T-cell (primary cell): Measurements from ENCODE around the gene ABCC1. TPM values are rescaled to one million over a fixed set of nuclear protein-coding genes. Genes with fewer than 3 reads are reported as not detected.
"Not testable (repeated sequence)": the region's sequence is repeated elsewhere in the genome, so short reads cannot be mapped to it uniquely, and the experiment has no call there.

Experiments used
- ATAC-seq, 4 experiments: fragments of 200-7000 bp in 3 of 4; fragments of 150-1000 bp in 1 of 4; cut with Tn5 transposase; replicated peaks in 1 of 4; 1 replicate in 3 of 4; 2 replicates in 1 of 4; pipeline ENCODE4 v1.10.0; 2021; ENCODE audit warnings: moderate library complexity in 3 of 4, mild to moderate bottlenecking in 2 of 4, moderate number of reproducible peaks in 1 of 4
- CTCF ChIA-PET, 2 donors: fragments of 300-600 bp; sonication (Branson Sonifier 250); formaldehyde crosslinking; loops; one replicate each; lab custom pipeline; 2022; ENCODE audit warnings: antibody characterized with exemption in 2 of 2; lab: Charles Lee
- POLR2A ChIA-PET, 2 donors: fragments of 300-600 bp; sonication (Branson Sonifier 250); formaldehyde crosslinking; loops; one replicate each; lab custom pipeline; 2022; ENCODE audit warnings: antibody characterized with exemption in 2 of 2; lab: Charles Lee
- DNase-seq, 35 experiments: peaks; one replicate each; pipeline versions ENCODE4 v3.0.0 to v3.0.0-alpha.2; 2013 to 2023
- H3K27ac ChIP-seq: one replicate; pipeline ENCODE4 v1.5.1; 2013; ENCODE audit warnings: low read length
- H3K27me3 ChIP-seq, 2 experiments: replicated peaks in 1 of 2; 1 replicate in 1 of 2; 2 replicates in 1 of 2; pipeline versions ENCODE4 v1.6.1 to v1.7.0; 2013; ENCODE audit warnings: low read length in 1 of 2, mixed read lengths in 1 of 2; ENCODE audit not compliant: control insufficient read depth in 2 of 2, insufficient read depth in 2 of 2; ENCODE audit errors: extremely low read depth in 1 of 2
- H3K36me3 ChIP-seq, 2 donors: 1 replicate in 1 of 2; 2 replicates in 1 of 2; pipeline versions ENCODE4 v1.6.1 to v1.7.0; 2013; ENCODE audit warnings: low read length in 1 of 2; ENCODE audit not compliant: control insufficient read depth in 2 of 2, insufficient read depth in 1 of 2; ENCODE audit errors: extremely low read depth in 1 of 2
- H3K4me1 ChIP-seq, 2 experiments: 1 replicate in 1 of 2; 2 replicates in 1 of 2; pipeline versions ENCODE4 v1.6.1 to v1.7.0; 2013; ENCODE audit warnings: low read length in 2 of 2, mixed read lengths in 1 of 2; ENCODE audit not compliant: insufficient read depth in 2 of 2, control insufficient read depth in 1 of 2; ENCODE audit errors: extremely low read depth in 1 of 2
- H3K4me3 ChIP-seq, 2 donors: 1 replicate in 1 of 2; 2 replicates in 1 of 2; pipeline versions ENCODE4 v1.5.1 to v1.7.0; 2013; ENCODE audit warnings: mild to moderate bottlenecking in 2 of 2, low read length in 1 of 2, moderate library complexity in 1 of 2; ENCODE audit not compliant: control insufficient read depth in 1 of 2; ENCODE audit errors: extremely low read depth in 1 of 2
- H3K9me3 ChIP-seq: 2 replicates; pipeline ENCODE4 v1.7.0; 2013
- H3K27ac Mint-ChIP-seq, 2 donors: one replicate each; pipeline ENCODE4 v1.8.0; 2020 to 2021; ENCODE audit warnings: mild to moderate bottlenecking in 2 of 2, mixed read lengths in 2 of 2
- H3K27me3 Mint-ChIP-seq, 2 donors: one replicate each; pipeline ENCODE4 v1.8.0; 2021 to 2022; ENCODE audit warnings: mixed read lengths in 2 of 2
- H3K36me3 Mint-ChIP-seq: one replicate; pipeline ENCODE4 v1.8.0; 2021; ENCODE audit warnings: mixed read lengths
- H3K4me1 Mint-ChIP-seq, 3 donors: one replicate each; pipeline ENCODE4 v1.8.0; 2020 to 2022; ENCODE audit warnings: mixed read lengths in 3 of 3, mild to moderate bottlenecking in 1 of 3
- H3K4me3 Mint-ChIP-seq, 3 donors: one replicate each; pipeline ENCODE4 v1.8.0; 2020 to 2022; ENCODE audit warnings: mild to moderate bottlenecking in 3 of 3, mixed read lengths in 3 of 3, moderate library complexity in 3 of 3
- H3K9me3 Mint-ChIP-seq, 3 donors: one replicate each; pipeline ENCODE4 v1.8.0; 2020 to 2022; ENCODE audit warnings: mixed read lengths in 3 of 3
- WGBS: methylation state at CpG from one replicate; pipeline ENCODE4 v1.1.5; 2013; ENCODE audit warnings: missing lambda C conversion rate; ENCODE audit not compliant: insufficient coverage; 5-methylcytosine and 5-hydroxymethylcytosine counted together
- total RNA-seq, 35 experiments: library from RNA in 6 of 35; stranded (reverse) in 6 of 35; fragments of 120-200 nt in 1 of 35; gene quantifications; one replicate each; pipeline versions ENCODE4 v1.2.1 to v1.2.4 and lab custom pipeline; 2013 to 2026

ABCC1 gene
- total RNA-seq, 5 donors from 2014 or later (not counting 1 experiment from before 2014, with no cell fraction given) = 59.4 to 68.1 (median 63.0) TPM

DNA sequence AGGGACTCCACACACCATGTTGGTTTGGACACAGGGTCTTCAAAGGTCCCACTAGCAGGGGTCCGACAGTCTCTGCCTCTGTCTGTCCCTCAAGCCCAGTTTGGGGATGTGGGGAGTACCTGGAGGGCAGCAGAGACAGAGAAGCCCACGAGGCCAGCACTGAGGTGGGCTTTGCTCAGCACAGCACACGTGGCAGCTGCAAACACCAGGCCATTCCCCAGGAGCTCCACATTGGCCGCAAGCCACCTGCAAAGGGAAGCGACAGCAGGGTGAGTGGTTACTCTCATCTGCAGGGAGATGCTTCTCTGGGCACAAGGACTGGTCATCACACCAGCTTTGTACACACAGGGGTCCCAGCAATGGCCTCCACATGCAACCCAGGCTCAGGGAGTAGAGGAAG lies 211.9 kb downstream of the ABCC1 start:
- Histone ChIP-seq H3K4me3 (no peak overlapping the region), H3K9me3 (peaks cover 3% of the 10 kb centered on the region), H3K4me1 (no peaks in the 10 kb centered on the region), H3K36me3 (no peaks in the 10 kb centered on the region), H3K27me3 (peaks cover 0 to 27% of the 10 kb centered on the region in 2 experiments), H3K27ac (no peak overlapping the region)
- ChIA-PET POLR2A (no interaction called here), CTCF (no interaction called here)
- H3K4me1 Mint-ChIP-seq = no peaks in the 10 kb centered on the region
- H3K4me3 Mint-ChIP-seq = no peak overlapping the region
- no peak for DNase-seq
- ATAC-seq = no peak
- WGBS = 57% methylated on average over 5 of the region's 5 CpGs
- H3K27ac Mint-ChIP-seq = no peak overlapping the region
- H3K9me3 Mint-ChIP-seq = peaks cover 13 to 20% (median 15%) of the 10 kb centered on the region in 3 donors
- no peaks in the 10 kb centered on the region for H3K36me3 Mint-ChIP-seq
- H3K27me3 Mint-ChIP-seq = peaks cover 9 to 10% of the 10 kb centered on the region in 2 donors

DNA sequence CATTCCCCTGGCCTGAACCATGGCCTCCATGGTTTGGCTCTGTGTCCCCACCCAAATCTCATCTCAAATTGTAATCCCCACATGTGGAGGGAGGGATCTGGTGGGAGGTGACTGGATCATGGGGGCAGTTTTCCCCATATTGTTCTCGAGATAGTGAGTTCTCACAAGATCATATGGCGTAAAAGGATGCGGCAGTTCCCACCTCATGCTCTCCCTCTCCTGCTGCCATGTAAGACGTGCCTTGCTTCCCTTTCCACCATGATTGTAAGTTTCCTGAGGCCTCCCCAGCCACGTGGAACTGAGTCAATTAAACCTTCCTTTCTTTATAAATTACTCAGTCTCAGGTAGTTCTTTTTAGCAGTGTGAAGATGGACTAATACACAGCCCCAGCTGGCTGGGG lies 212.4 kb downstream of the ABCC1 start:
- DNase-seq, POLR2A ChIA-PET, CTCF ChIA-PET, H3K9me3 ChIP-seq, H3K27ac ChIP-seq, H3K4me1 Mint-ChIP-seq, ATAC-seq, H3K27ac Mint-ChIP-seq, H3K4me1 ChIP-seq, H3K4me3 Mint-ChIP-seq, H3K4me3 ChIP-seq, H3K36me3 ChIP-seq, H3K36me3 Mint-ChIP-seq: not testable (repeated sequence)
- H3K9me3 Mint-ChIP-seq = peaks cover 13 to 20% (median 15%) of the 10 kb centered on the region in 3 donors
- H3K27me3 ChIP-seq = peaks cover 0 to 27% of the 10 kb centered on the region in 2 experiments
- peaks cover 9 to 10% of the 10 kb centered on the region in 2 donors for H3K27me3 Mint-ChIP-seq
- WGBS = 80% methylated on average over 1 of the region's 5 CpGs

DNA sequence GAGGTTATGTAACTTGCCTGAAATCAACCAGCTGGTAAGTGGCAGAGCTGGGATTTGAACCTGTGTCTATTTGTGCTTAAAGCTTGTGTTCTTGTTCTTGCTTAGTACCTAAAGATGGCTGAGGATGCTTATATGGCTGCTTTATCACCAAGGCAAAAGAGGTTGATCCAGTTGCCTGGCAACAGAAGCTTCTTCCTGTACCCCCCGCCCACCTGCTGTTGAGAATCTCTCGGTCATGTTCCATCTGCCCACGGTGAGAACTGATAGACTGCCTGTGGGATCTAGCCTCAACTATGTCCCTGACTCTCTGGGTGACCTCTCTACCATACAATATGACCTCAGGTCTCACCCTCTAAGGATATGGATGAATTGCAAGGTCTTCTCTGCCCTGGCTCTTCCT lies 213.2 kb downstream of the ABCC1 start:
- H3K27ac ChIP-seq = no peak overlapping the region
- H3K27me3 ChIP-seq = peaks cover 0 to 27% of the 10 kb centered on the region in 2 experiments
- Mint-ChIP-seq H3K4me3 (no peak overlapping the region), H3K27ac (no peak overlapping the region), H3K27me3 (peaks cover 9 to 10% of the 10 kb centered on the region in 2 donors), H3K4me1 (no peaks in the 10 kb centered on the region), H3K36me3 (no peaks in the 10 kb centered on the region), H3K9me3 (peaks cover 13 to 16% (median 15%) of the 10 kb centered on the region in 3 donors)
- H3K4me1 ChIP-seq = no peaks in the 10 kb centered on the region
- ATAC-seq = no peak
- ChIA-PET CTCF (no interaction called here), POLR2A (no interaction called here)
- no peak overlapping the region for H3K4me3 ChIP-seq
- DNase-seq = no peak
- no peaks in the 10 kb centered on the region for H3K36me3 ChIP-seq
- 25% methylated on average over 3 of the region's 3 CpGs for WGBS
- peaks cover 3% of the 10 kb centered on the region for H3K9me3 ChIP-seq

DNA sequence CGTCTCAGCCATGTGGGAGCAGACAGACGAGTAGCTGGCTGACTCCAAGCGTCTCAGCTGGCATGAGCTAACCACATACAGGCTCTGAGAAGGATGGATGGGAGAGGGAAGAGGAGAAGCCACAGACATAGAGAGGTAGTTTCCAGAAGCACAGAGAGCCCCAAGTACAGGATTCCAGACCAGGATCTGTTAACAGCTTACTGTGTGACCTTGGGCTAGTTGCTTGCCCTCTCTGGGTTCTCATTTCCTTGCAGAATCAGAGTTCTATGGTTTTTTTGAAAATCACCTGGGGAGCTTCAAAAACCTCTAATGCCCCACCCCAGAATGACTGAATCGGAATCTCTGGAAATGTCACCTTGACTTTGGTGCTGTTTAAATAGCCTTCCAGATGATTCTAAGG lies 213.7 kb downstream of the ABCC1 start:
- ChIA-PET POLR2A (no interaction called here), CTCF (no interaction called here)
- peaks cover 0 to 27% of the 10 kb centered on the region in 2 experiments for H3K27me3 ChIP-seq
- H3K27ac Mint-ChIP-seq = no peak overlapping the region
- no peak overlapping the region for H3K4me3 ChIP-seq
- no peaks in the 10 kb centered on the region for H3K36me3 Mint-ChIP-seq
- WGBS = 88% methylated on average over 4 of the region's 4 CpGs
- H3K4me3 Mint-ChIP-seq = no peak overlapping the region
- ATAC-seq (no peak), DNase-seq (no peak)
- no peaks in the 10 kb centered on the region for H3K4me1 Mint-ChIP-seq
- no peak overlapping the region for H3K27ac ChIP-seq
- H3K9me3 Mint-ChIP-seq = peaks cover 12 to 14% (median 13%) of the 10 kb centered on the region in 3 donors
- no peaks in the 10 kb centered on the region for H3K36me3 ChIP-seq
- H3K27me3 Mint-ChIP-seq = peaks cover 9 to 10% of the 10 kb centered on the region in 2 donors
- peaks cover 3% of the 10 kb centered on the region for H3K9me3 ChIP-seq
- H3K4me1 ChIP-seq = no peaks in the 10 kb centered on the region

DNA sequence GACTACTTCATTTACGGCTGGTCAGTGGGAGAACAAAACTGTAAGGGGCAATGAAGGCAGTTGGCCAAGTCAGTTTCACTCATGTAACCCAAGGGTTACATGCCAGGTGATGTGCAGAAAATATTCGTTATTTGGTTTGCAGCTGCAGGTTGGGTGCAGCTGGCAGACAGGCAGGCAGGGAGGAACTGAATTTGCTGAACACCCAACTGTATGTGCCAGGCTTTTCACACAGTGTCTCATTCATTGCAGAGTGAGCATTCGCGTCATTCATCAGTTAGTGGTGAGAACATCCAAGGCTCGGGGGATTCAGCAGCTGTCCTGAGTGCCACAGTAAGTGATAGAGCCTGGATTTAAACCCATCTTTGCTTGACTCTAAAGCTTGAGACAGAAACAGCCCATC lies 214.2 kb downstream of the ABCC1 start:
- ATAC-seq (no peak), DNase-seq (no peak)
- no peaks in the 10 kb centered on the region for H3K36me3 ChIP-seq
- peaks cover 3% of the 10 kb centered on the region for H3K9me3 ChIP-seq
- no peaks in the 10 kb centered on the region for H3K4me1 ChIP-seq
- peaks cover 0 to 27% of the 10 kb centered on the region in 2 experiments for H3K27me3 ChIP-seq
- Mint-ChIP-seq H3K27ac (no peak overlapping the region), H3K27me3 (peaks cover 9 to 10% of the 10 kb centered on the region in 2 donors), H3K4me3 (no peak overlapping the region), H3K9me3 (peaks cover 8 to 9% (median 8%) of the 10 kb centered on the region in 3 donors), H3K4me1 (no peaks in the 10 kb centered on the region), H3K36me3 (no peaks in the 10 kb centered on the region)
- no peak overlapping the region for H3K4me3 ChIP-seq
- POLR2A ChIA-PET = no interaction called here
- no peak overlapping the region for H3K27ac ChIP-seq
- CTCF ChIA-PET = no interaction called here
- WGBS = 23% methylated on average over 4 of the region's 5 CpGs

DNA sequence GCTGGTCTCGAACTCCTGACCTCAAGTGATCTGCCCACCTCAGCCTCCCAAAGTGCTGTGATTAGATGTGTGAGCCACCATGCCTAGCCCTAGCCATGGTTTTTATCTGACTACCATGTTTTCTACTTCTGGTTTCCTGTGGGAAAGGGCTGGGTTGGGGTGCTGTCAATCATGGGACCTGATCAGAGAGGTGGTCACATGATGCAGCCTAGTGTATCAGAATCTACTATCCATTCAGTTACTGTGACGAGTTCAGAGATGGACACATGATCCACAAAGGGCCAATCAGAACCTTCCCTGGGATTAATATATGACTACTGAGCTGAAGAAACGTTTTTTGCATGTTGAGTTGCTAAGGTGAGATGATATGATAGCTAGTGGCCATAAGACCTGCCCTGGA lies 214.8 kb downstream of the ABCC1 start:
- no peaks in the 10 kb centered on the region for H3K4me1 Mint-ChIP-seq
- WGBS = 68% methylated on average over 3 of the region's 3 CpGs
- CTCF ChIA-PET = no interaction called here

DNA sequence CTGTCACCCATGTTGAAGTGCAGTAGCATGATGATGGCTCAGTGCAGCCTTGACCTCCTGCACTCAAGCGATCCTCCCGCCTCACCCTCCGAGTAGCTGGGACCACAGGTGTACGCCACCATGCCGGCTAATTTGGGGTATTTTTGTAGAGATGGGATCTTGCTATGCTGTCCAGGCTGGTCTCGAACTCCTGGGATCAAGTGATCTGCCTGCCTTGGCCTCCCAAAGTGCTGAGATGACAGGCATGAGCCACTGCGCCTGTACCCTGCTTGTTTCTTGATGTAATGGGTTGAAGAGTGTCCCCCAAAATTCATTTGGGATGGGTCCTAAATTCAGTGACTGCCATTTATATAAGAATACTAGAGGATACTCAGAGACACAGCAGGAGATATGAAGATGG lies 216.7 kb downstream of the ABCC1 start:
- H3K27me3 Mint-ChIP-seq = peaks cover 9 to 10% of the 10 kb centered on the region in 2 donors
- no peak overlapping the region for H3K27ac ChIP-seq
- DNase-seq = no peak
- peaks cover 0 to 22% of the 10 kb centered on the region in 2 experiments for H3K27me3 ChIP-seq
- no peaks in the 10 kb centered on the region for H3K9me3 ChIP-seq
- ATAC-seq = no peak
- no peaks in the 10 kb centered on the region for H3K4me1 Mint-ChIP-seq
- ChIA-PET POLR2A (no interaction called here), CTCF (no interaction called here)
- peaks cover 0 to 3% (median 0%) of the 10 kb centered on the region in 3 donors for H3K9me3 Mint-ChIP-seq
- H3K4me1 ChIP-seq = no peaks in the 10 kb centered on the region
- no peaks in the 10 kb centered on the region for H3K36me3 ChIP-seq
- no peak overlapping the region for H3K4me3 Mint-ChIP-seq
- no peak overlapping the region for H3K27ac Mint-ChIP-seq
- no peak overlapping the region for H3K4me3 ChIP-seq
- H3K36me3 Mint-ChIP-seq = no peaks in the 10 kb centered on the region
- WGBS = 87% methylated on average over 5 of the region's 7 CpGs

More for the DNA sequence above, 214.8 kb downstream of the ABCC1 start:
- Histone ChIP-seq H3K27ac (no peak overlapping the region), H3K4me1 (no peaks in the 10 kb centered on the region), H3K9me3 (no peaks in the 10 kb centered on the region), H3K36me3 (no peaks in the 10 kb centered on the region), H3K4me3 (no peak overlapping the region), H3K27me3 (peaks cover 0 to 27% of the 10 kb centered on the region in 2 experiments)
- Mint-ChIP-seq H3K27me3 (peaks cover 9 to 10% of the 10 kb centered on the region in 2 donors), H3K9me3 (peaks cover 2 to 4% (median 3%) of the 10 kb centered on the region in 3 donors), H3K36me3 (no peaks in the 10 kb centered on the region), H3K4me3 (no peak overlapping the region), H3K27ac (no peak overlapping the region)
- POLR2A ChIA-PET = no interaction called here
- ATAC-seq (no peak), DNase-seq (no peak)
